HG03571 (cell line): ENCODE data around the gene DPEP2NB.
"Not testable (repeated sequence)": the region's sequence is repeated elsewhere in the genome, so short reads cannot be mapped to it uniquely, and the experiment has no call there.

Experiments
- ATAC-seq: cut with Tn5 transposase; IDR thresholded peaks from one replicate; pipeline ENCODE4 v1.9.1; 2021; ENCODE audit not compliant: unreplicated experiment

DPEP2NB gene

GRCh38 chr16:67987460-67988160, 28.1 kb downstream of the DPEP2NB start:
- no peak for ATAC-seq

GRCh38 chr16:67986949-67987348, 28.8 kb downstream of the DPEP2NB start:
- no peak for ATAC-seq

- no peak for ATAC-seq
Measured at GRCh38 chr16:67982011-67982696, 33.6 kb downstream of the DPEP2NB start.

GRCh38 chr16:67979955-67980678, 35.6 kb downstream of the DPEP2NB start, which contains the start of gene DPEP3:
Gene DPEP3 (minus strand): TSS chr16:67980499. CDS start chr16:67980380, 119 bp downstream.
- ATAC-seq, result no peak

GRCh38 chr16:67977469-67978227, 38.1 kb downstream of the DPEP2NB start:
- ATAC-seq, result no peak

GRCh38 chr16:67977005-67977404, 38.7 kb downstream of the DPEP2NB start:
- ATAC-seq, result no peak

- ATAC-seq, result no peak
Measured at GRCh38 chr16:67976205-67976604, 39.5 kb downstream of the DPEP2NB start.

GRCh38 chr16:67975321-67976105, 40.2 kb downstream of the DPEP2NB start:
- no peak for ATAC-seq

GRCh38 chr16:67972285-67972684, 43.4 kb downstream of the DPEP2NB start:
- not testable (repeated sequence) for ATAC-seq

GRCh38 chr16:67971111-67971510, 44.6 kb downstream of the DPEP2NB start:
- ATAC-seq, result no peak

GRCh38 chr16:67969254-67970039, 46.3 kb downstream of the DPEP2NB start:
- ATAC-seq, result no peak

- peak; percentile 80 for ATAC-seq
Measured at GRCh38 chr16:67968400-67969253, 47.1 kb downstream of the DPEP2NB start, which contains the start of gene SLC12A4. Gene SLC12A4 (minus strand): TSS chr16:67968637. CDS start chr16:67968553, 84 bp downstream.

GRCh38 chr16:67967958-67968399, 47.7 kb downstream of the DPEP2NB start:
- ATAC-seq, result peak; percentile 20

- ATAC-seq, result no peak
Measured at GRCh38 chr16:67967183-67967957, 48.3 kb downstream of the DPEP2NB start.

- no peak for ATAC-seq
Measured at GRCh38 chr16:67966549-67967182, 49.0 kb downstream of the DPEP2NB start.

GRCh38 chr16:67965668-67966548, 49.8 kb downstream of the DPEP2NB start:
- ATAC-seq, result no peak
